HG03432 (cell line): Measurements from ENCODE around the gene RRP9.
A peak's percentile ranks its signal among the peaks of the same experiment; 100 is the strongest.

Experiments used
- ATAC-seq: cut with Tn5 transposase; IDR thresholded peaks from one replicate; pipeline ENCODE4 v1.9.1; 2021; ENCODE audit warnings: mild to moderate bottlenecking, moderate library complexity; ENCODE audit not compliant: unreplicated experiment

Gene RRP9

DNA sequence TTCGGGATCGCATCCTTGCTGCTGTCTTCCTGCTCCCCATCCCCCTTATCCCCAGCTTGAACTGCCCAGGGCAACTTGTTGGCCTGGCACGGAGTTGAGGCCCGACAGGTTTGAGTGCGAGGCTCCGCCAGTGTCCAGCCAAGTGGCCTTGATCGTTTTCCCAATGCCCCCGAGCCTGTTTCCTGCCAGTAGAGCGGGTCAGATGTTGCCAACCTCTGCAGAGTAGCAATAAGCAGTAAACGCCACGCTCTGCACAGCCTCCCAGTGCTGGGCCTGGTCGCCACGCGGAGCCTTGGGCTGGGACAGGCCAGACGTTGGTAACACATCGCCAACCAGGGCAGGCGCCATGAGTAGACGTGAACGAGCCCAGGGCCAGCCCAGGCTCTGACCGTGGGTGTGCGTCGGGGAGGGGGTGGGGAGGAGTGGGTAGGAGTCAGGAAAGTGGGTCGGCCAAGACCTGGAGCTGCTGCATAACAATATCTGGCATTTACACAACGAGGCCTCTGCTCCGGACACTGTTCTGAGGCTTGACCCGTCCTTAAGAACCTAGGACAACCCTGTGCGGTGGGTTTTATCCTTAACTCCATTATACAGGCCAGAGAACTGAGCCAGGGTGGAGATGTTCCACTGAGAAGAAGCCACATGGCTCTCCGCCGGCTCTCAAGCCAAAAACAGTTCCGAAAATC, 32.7 kb upstream of the RRP9 start:
- ATAC-seq = peak; percentile 4

DNA sequence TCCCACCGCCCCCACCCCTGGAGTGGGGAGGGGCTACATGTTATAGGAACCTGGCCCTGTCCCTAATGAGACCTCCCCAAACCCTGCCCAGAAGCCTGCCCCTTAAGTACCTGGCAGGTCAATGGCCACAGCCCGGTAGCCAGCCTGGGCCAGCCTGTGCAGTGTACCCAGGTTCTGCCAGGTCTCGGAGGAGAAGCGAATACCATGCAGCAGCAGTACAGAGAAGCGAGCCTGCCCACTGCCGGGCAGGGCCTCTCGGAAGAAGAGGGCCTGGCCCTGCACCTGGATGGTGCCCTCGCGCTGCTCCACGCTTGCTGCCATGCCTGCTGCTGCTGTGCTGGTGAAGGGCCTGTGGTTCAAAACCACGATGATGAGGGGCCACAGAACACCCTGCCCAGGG, 29.6 kb upstream of the RRP9 start:
- no peak for ATAC-seq

DNA sequence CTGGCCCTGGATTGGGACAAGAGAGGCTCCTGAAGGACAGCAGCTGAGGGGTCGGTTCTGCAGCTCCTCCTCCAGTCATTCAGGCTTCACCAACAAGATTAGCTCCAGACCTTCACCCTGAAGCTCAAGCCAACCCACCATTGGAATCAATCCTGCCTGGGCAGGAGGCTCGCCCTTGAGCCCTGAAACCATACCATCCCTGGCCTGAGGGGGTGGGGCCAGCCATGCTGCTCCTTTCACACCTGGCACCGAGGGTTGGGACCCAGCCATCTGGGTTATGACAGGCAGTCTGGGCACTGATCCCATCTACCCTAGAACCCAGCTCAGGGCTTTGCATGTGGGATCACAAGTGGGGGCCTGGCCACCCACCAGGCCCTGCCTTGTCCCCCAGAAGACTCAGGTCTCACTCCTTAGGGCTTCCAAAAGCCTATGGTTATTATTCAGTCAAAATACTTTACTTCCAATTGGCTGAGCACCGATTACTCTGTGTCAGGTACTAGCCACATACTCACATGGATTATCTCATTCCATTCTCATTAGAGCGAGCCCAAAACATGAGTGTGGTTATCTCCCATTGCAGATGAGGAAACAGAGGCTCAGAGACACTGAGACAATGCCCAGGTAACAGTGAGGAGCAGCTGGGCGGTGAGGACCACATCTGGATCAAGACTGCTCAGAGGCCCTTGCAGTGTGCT, 29.0 kb upstream of the RRP9 start:
- no peak for ATAC-seq

DNA sequence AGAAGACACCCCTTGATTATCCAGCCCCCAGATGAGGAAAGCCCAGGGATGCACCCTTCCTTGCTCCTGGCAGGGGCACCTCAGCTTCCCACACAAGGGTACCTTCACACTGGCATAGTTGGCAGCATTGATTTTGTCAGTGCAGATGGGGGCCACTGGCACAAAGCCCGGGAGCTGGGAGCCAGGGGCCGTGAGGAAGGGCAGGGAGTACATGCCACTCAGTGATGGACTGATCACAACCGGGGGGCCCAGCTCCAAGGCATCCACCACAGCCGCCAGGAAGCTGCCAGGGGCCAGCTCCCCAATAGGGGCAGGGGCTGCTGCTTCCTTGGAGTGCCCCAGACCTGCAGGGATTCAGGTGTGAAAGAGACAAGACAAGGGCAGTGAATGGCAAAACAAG, 28.1 kb upstream of the RRP9 start:
- no peak for ATAC-seq

DNA sequence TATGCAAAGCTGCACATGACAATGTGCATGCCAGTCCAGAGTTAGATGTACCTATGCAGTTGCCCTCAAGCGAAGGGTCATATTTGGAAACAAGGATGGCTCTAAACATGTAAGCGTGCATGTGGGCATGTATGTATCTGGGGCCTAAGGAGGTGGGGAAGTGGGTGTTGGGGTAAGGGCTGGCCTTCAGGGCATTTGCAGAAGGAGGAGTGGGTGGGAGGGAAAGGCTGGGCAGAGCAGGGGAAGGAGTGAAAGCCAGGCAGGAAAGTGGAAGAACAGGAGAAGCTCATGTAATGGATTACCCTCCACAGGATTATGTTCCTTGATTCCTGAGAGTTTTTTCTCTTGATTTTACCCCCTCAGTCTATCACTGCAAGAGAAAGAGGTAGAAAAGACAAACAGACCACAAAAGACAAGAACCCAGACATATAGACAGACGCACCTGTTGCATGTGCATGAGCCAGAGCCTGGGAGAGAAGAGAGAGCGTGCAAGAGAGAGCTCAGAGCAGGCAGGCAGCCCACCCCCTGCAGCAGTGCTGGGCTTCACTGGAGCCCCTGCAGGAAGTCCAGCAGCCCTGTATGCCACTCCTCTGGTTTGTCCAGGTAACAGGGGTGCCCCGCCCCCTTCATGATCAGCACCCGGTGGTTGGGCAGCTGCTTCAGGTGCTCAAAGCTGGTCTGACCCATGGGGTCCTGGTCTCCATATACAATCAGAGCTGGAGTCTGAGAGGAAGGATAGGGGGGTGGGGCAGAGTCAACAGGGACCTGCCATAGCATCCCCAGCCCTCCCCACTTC, 27.4 kb upstream of the RRP9 start:
- ATAC-seq = no peak

DNA sequence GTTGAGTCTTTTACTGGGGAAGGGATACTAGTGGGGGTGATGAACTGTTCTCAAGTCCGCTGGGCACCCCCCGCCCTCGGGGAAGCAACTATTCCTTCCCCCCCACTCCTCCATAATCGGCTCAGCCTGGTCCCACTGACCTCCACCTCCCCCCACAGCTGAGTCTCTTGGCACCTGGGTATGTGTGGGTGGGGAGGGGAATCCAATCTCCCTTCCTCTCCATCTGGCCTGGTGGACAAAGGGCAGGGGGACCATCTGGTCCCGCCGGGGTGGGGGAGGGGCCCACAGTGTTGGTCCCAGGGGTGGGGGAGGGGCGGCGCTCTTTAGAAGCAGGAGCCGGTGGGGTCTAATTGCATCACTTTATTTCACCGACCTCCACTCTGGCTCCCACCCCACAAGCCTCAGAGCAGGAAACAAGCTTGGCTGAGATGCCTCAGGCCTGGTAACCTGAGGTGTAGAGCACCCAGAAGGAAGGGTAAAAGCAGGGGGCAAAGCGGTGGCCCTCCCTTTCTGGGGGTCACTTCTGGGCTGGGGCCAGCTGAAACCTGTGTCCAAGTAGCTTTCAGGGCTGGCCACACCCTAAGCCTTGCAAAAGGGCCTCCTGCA, 26.6 kb upstream of the RRP9 start:
- no peak for ATAC-seq

DNA sequence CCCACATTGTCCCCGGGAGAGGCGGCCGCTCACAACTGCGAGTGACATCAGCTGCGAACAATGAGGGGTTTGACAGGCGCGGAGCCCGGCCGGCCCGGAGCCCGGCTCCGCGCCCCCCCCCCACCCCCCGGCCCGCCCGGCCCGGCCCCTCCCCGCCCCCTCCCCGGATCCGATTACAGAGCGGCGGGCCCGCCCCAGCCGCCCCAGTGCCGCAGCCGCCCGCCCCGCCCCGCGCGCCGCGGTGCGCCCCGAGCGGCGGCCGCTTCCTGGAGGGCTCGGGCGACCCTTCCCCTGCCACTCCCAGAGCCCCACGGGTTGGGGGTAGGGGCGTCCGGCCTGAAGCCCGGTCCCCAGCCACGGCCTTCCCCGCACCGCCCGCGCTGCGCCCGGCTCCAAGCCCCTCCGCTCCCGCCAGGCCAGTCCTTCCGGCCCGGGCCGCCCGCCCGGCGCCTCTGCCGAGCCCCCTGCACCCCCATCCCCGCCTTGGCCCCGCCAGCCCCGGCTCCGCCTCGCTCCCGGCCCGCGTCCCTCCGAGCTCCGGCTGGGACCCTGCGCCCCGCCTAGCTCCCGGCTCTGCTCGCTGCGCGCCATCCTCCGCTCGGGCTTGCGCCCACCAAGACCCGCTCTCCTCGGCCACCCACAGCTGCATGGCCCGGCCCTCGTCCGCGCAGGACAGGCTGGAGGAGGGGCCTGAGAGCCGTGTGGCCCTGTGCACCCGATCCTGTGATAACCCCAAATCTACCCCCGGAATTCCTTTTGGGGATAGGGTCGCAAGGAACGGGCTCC, 25.9 kb upstream of the RRP9 start, which contains the start of gene PCBP4:
Gene PCBP4, minus strand, starts transcription at position 71 of the 786 bp plus-strand sequence. CDS start 6,214 bp downstream, outside the sequence.
- peak; percentile 51 for ATAC-seq

DNA sequence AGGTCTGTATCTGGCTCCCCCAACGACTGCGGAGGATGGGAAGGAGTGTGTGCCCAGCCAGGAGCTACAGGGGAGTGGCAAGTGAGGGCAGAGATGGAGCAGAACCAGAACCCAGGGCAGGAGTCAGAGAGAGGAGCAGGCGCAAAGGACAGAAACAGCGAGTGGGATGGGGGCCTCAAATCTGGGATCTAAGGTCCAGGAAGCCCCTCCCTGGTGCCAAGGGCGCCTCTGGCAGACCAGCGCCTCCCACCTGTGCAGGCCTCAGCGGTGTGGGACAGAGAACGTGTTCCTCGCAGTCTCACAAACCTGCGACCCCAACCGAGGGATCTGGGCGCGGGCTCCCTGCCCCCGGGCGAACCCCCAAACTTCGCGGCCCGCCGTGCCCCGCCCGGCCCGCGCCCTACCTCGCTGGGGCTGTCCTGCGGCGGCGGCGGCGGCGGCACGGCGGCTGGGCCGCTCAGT, 25.2 kb upstream of the RRP9 start:
- no peak for ATAC-seq

DNA sequence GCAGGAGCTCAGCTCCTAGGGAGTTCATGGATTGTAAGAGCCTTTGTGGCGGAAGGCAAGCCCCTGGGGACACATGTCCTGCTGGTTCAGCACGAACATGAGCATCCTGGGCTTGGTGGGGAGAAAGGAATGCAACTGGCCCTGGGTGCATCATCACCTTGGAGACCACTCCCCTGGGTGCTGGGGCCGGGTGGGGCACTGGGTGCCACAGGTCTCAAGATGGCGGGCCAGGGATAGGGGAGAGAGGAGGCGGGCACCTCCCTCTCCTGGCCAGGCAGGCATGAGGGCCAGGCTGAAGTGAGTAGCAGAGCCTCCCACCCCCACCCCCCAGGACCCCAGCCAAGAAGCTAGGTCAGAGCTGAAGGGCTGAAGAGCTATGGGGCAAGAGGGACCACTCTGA, 24.8 kb upstream of the RRP9 start:
- no peak for ATAC-seq

DNA sequence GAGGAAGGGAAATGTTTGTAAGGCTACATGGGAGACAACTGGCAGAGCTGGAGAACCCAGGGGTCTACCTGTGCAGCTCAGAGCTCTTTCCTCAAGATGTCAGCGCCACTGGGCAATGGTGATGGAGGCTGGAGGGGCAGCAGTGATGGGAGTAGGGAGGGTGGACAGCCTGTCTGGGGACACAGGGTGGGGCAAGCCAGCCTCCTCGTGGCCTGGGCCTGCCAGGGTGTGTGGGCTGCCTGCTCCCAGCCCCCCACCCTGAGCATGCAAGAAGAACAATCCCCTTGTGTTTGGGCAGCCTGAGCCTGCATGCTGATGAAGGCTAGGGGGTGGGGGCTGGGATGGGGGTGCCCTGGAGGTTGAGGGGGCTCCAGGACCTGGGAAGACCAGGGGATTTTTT, 24.3 kb upstream of the RRP9 start:
- ATAC-seq = no peak

DNA sequence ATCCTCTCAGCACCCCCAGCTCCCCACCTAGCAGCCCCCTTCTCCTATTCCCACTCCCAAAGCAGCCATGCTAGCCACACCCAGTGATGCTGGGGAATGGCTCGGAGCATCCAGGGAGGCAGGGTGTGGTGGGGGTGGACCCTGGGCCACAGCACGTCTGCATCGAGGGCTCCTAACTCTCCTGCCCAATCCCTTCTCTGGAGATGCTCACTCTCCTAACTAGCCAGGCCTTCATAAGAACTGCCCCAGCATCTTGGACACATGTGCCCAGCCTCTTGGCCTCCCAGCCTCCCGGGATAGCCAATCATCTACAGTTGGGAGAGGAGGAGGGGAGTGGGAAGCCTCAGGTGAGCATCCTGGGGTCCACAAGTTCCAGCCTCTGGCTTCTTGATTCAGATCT, 22.8 kb upstream of the RRP9 start:
- ATAC-seq = no peak

DNA sequence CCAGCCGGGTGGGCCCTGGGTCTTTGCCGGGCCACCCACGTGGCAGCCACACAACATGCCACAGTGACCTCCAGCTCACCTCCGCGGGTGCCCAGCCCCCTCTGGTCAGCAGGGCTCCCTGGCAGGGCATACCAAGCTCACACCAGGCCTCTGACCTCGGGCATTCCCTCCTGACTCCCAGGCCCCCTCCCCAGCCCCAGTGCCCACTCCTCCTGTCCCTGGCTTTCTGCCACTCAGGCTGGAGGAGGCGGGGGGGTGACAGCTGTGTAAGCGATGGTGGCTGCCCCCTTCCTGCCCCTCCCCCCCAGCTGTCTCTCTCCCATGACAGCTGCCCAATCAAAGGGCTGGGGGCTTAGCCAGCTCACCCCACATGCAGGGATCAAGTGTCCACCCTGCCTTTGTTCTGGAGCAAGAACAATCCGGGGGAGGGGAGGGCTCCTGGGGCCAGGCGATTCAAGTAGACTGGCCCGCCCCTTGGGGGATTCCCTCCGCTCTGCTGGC, 22.3 kb upstream of the RRP9 start:
- ATAC-seq = no peak

DNA sequence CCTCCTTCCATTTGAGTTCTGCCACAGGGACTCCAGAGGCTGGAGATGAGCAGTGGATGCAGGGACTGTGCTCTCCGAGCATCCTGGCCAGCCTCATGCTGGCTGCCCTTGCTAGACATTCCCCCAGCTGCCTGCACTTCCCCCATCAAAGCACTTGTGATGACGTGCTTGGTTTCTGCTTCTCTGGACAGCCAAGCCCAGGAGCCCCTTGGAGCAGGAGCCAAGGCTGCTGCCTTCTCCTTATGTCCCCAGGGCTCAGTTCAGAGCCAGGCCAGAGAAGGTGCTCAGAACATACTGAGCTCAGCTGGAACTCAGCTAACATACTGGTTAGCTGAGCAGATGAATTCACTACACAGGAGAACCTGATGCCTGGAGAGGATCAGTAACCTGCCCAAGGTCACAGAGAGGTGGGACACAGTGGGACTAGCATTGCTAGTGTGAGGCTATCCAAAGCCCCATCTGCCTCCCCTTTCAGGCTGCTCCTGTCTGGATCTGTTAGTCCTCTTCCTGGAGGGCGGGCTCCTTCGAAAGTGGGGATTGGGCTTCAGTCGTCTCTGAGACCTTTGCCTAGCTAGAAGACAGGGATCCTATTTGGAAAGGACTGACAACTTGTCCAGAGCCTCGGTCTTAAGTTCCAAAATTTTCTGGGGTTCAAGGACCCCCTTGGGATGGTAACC, 21.3 kb upstream of the RRP9 start:
- ATAC-seq = no peak

DNA sequence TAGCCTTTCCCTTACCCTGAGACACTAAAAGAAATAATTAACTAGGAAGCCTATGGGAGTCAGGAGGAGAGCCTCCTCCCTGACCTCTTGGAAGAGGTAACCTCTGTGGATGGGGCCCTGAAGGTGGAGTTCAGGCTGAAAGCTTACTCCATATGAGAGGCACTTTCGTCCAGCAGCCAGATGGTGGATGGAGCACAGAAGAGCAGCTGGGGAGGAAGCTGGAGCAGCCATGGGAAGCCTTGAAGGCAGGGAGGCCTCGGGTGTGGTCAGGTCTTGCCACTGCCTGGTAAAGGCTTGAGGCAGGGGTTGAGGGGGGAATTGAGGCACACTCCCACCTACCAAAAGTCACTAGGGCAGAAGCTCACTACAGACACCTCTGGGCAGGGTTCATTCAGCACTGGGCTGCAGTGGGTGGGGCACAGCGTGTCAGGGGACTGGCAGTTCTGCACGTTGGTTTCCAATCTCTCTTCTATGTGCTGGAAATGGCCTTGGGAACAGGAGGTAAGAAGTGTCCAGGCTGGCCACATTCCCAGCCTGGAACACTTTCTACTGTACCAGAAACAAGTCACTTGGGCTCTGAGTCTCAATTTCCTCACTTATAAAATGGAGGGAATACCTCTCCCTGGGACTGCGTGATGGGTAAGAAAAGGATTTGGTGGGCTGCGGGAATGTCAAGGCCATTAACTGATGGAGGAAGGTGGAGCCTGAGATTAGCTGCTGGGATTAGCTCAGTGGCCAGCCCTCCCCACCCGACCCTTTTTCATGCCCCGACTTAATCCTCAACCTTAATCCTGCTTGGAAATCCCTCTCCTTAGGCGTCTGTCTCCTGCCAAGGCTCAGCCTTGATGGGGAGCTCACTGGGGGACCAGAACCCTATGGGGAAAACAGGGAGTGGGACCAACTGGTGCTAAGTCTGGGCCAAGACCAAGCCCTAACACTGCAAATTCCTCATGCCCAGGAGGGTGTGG, 20.2 kb upstream of the RRP9 start:
- no peak for ATAC-seq

DNA sequence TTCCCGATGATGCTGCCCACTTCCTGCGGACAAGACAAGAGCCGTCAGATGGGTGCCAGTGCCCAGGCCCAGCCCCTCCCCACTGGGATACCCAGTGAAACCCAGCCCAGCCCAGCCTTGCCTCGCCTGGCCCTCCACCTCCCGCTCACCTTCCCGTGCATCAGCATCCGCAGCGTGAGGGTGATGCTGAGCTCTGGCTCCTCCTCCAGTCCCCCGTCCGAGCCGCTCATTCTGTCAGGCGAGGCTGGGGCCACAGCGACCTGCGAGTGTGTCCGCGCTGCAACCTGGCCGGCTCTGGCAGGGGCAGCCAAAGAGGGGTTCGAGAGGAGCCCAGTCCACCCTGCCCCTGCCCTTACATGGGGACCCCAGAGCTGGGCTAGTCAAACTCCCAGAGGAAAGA, 19.3 kb upstream of the RRP9 start:
- ATAC-seq = no peak

DNA sequence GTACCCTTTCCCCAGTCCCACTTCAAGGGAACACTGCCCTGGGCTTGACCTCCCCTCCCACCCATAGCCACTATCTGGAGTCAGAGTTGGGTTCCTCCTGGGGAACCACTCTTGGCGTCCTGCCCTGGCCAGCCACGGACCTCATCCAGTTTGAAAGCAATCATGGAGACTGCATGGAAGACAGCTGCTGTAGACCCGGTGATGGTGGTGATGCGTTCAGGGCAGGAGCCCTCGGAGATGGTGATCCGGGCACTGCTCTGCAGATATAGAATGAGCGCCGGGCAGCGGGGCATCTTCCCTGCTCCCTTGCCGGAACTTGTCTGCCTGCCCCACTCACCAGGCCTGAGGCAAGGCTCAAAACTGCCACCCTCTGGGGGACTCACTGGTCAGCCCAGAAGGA, 18.7 kb upstream of the RRP9 start:
- no peak for ATAC-seq

DNA sequence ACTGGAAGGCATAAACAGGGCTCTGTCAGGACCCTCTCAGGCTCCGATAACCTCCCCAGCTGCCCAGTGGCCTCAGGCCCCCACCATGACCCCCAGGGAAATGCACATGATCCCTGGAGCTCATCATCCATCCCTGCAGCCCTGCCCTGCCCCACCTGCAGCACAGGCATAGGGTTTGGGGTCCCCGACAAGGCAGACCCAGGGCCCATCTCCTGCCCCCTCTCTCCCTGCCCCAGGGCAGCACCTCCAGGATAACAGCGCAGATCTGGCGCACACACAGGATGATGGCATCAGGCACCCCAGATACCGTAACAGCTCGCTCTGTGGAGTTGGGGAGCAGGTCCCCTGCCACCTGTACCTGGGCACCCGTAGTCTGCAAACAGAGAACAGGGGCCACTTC, 17.9 kb upstream of the RRP9 start:
- no peak for ATAC-seq

DNA sequence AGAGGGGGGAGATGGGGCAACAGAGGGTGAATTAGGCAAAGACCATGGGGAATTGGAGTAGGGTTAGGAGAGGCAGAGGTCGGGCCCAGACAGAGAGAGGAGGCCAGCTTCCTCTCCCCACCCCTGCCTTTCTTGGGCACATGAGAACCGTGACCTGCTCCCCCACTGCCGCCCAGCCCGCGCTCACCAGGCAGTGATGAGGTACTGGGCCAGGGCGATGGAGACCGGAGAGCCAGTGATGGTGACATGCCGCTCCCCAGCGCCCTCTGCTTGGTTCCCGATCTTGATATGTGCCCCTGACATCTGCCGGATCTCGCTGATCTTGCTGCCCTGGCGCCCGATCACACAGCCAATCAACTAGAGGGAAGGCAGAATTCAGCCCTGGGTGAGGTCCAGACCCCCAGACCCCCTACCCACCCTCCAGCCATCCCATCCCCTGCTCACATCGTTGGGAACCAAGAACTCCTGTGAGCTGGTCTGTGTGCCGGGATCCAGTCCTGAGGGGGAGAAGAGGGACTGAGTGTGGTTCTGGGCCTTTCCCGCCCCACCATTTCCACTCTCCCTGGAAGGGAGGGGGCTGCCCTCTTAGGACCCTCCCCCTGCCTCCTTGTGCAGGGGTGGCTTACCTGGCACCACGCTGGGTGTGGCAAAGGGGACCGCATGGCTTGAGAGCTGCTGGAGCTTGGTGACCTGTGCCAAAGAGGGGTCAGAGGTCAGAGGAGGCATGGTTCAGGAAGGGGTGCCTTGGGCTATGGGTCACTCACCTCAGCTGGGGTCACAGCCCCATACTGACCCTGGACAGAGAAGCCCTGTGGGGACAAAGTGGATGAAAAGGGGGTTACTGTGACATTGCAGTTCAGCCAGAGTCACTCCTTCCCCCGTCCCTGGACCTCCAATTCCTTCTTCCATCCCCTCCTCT, 17.2 kb upstream of the RRP9 start:
- no peak for ATAC-seq
